A673 (cell line): ENCODE data around the gene CCDC178. TPM values are rescaled to one million over a fixed set of nuclear protein-coding genes. Genes with fewer than 3 reads are reported as not detected.

Experiments
- BruUV-seq: library from RNA; stranded (reverse); fragments of 400-500 nt; replicated peaks from 2 replicates; lab custom pipeline; 2021; lab: Mats Ljungman, UMichigan
- CTCF ChIA-PET: fragments of 300-600 bp; sonication (Branson Sonifier 250); formaldehyde crosslinking; loops from one replicate; lab custom pipeline; 2022; ENCODE audit warnings: antibody characterized with exemption; lab: Charles Lee
- POLR2A ChIA-PET: fragments of 300-600 bp; sonication (Branson Sonifier 250); formaldehyde crosslinking; loops from one replicate; lab custom pipeline; 2022; ENCODE audit warnings: antibody characterized with exemption; ENCODE audit not compliant: low non-redundant PET; lab: Charles Lee
- DNase-seq: peaks from one replicate; pipeline ENCODE4 v3.0.0-alpha.2; 2015; ENCODE audit warnings: low spot score
- H3K27ac ChIP-seq: fragments of 200-600 bp; sonication (generic); 2 replicates; pipeline ENCODE4 v1.5.1; 2016; ENCODE audit warnings: mixed run types, low read depth, mild to moderate bottlenecking, mixed read lengths, antibody characterized with exemption, low read length; ENCODE audit not compliant: poor library complexity, severe bottlenecking
- H3K27me3 ChIP-seq: fragments of 200-600 bp; sonication (generic); replicated peaks from 2 replicates; pipeline ENCODE4 v1.6.1; 2017; ENCODE audit warnings: mixed run types, low read depth, mild to moderate bottlenecking, mixed read lengths, antibody characterized with exemption, low read length; ENCODE audit not compliant: insufficient read depth, poor library complexity
- H3K36me3 ChIP-seq: fragments of 200-600 bp; sonication (generic); 2 replicates; pipeline ENCODE4 v1.6.1; 2016; ENCODE audit warnings: mixed run types, mild to moderate bottlenecking, mixed read lengths, antibody characterized with exemption, low read length; ENCODE audit not compliant: insufficient read depth, poor library complexity, severe bottlenecking
- H3K4me1 ChIP-seq: fragments of 200-600 bp; sonication (generic); 2 replicates; pipeline ENCODE4 v1.6.1; 2017; ENCODE audit warnings: mixed run types, mild to moderate bottlenecking, mixed read lengths, antibody characterized with exemption, low read length; ENCODE audit not compliant: insufficient read depth, poor library complexity, severe bottlenecking
- H3K4me3 ChIP-seq: fragments of 200-600 bp; sonication (generic); 2 replicates; pipeline ENCODE4 v1.5.1; 2016; ENCODE audit warnings: low read depth, mixed run types, mild to moderate bottlenecking, mixed read lengths, low read length; ENCODE audit not compliant: poor library complexity, severe bottlenecking
- H3K9me3 ChIP-seq: fragments of 200-600 bp; sonication (generic); 2 replicates; pipeline ENCODE4 v1.6.1; 2016; ENCODE audit warnings: mixed run types, low read depth, mild to moderate bottlenecking, mixed read lengths, antibody characterized with exemption, low read length; ENCODE audit not compliant: poor library complexity, severe bottlenecking
- EZH2 ChIP-seq: fragments of 200-600 bp; sonication (generic); IDR thresholded peaks from 2 replicates; pipeline ENCODE4 v1.6.1; 2017; ENCODE audit warnings: borderline replicate concordance, low read depth, mild to moderate bottlenecking, mixed read lengths, antibody characterized with exemption, low read length; ENCODE audit not compliant: poor library complexity, severe bottlenecking
- intact Hi-C: fragments of 100-400 bp; cut with micrococcal nuclease; formaldehyde crosslinking; loops from one replicate; pipeline ENCODE4 v1.10.0; 2022; ENCODE audit not compliant: unreplicated experiment
- total RNA-seq: library from RNA; stranded (reverse); gene quantifications from 2 replicates; pipeline ENCODE4 v1.2.3, GENCODE V29; 2021
- TF ChIP-seq, protein P1 (sequence below): fragments of 300-800, 200-600 bp; sonication (generic); conservative IDR thresholded peaks from 2 replicates; pipeline ENCODE4 v1.5.1; 2017; ENCODE audit warnings: low read depth, mild to moderate bottlenecking, antibody characterized with exemption, low read length, moderate library complexity, mixed read lengths

Gene CCDC178
- total RNA-seq, 1 experiment from 2014 or later: not detected

DNA sequence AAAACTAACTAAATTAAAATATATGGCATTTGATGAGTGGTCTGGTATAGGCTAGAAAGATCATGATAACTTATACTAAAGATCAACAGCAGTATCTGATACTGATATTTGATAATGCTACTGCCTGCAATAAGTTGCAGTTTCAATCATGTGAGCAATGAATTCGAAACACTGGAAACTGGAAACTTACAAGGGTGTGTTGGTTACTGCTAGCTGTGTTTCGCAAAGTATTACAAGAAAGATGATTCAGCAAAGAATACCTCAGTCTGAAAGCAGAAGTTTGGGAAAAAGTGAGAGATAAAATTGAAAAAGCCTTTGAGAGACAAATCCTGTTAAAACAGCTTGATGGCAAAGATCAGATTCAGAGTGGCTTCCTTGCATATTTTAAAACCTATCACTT is 294.5 kb downstream of the CCDC178 start:
- Histone ChIP-seq H3K4me3 (no peak overlapping the region), H3K27ac (no peak overlapping the region), H3K36me3 (no peaks in the 10 kb centered on the region), H3K9me3 (no peaks in the 10 kb centered on the region), H3K4me1 (no peaks in the 10 kb centered on the region), H3K27me3 (no peaks in the 10 kb centered on the region)
- TF ChIP-seq, protein P1, sequence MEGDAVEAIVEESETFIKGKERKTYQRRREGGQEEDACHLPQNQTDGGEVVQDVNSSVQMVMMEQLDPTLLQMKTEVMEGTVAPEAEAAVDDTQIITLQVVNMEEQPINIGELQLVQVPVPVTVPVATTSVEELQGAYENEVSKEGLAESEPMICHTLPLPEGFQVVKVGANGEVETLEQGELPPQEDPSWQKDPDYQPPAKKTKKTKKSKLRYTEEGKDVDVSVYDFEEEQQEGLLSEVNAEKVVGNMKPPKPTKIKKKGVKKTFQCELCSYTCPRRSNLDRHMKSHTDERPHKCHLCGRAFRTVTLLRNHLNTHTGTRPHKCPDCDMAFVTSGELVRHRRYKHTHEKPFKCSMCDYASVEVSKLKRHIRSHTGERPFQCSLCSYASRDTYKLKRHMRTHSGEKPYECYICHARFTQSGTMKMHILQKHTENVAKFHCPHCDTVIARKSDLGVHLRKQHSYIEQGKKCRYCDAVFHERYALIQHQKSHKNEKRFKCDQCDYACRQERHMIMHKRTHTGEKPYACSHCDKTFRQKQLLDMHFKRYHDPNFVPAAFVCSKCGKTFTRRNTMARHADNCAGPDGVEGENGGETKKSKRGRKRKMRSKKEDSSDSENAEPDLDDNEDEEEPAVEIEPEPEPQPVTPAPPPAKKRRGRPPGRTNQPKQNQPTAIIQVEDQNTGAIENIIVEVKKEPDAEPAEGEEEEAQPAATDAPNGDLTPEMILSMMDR: no peak
- no peak for TF ChIP-seq EZH2
- BruUV-seq: no TSS peak
- DNase-seq: no peak
- intact Hi-C loops: no loop called here
- CTCF ChIA-PET: no interaction called here
- POLR2A ChIA-PET: no interaction called here

DNA sequence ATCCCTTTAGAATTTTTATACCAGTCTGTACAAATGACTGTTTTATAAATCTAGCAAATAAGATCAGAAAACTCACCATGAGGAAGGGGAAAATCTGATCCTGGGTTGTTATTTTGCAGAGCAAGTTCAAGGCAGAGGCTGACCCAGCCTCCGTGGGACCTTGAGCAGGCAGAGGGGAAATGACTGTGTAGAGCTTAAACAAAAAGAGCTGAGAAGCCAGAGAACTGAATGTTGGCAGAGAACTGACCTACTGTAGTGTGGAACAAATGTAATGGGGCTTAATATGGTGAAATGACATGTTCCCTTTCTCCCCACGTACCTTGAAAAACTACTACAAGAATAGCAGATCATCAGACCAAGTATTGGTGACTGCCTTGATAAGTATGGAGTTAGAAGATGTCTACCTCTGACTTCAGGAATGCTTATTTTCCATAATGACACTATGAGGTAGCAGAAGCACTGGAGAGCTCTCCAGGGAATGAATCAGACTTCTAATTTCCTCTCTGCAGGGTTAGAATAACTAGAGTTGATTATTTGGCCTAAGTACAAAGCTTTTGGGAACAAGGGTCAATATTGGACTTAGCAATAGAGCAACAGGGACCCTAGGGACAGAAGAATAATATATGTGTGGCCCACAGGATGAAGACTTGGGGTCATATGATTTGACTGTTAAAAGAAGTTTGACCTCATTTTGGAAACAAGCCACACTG is 304.4 kb downstream of the CCDC178 start:
- Histone ChIP-seq H3K27ac (no peak overlapping the region), H3K4me1 (no peaks in the 10 kb centered on the region), H3K4me3 (no peak overlapping the region), H3K9me3 (no peaks in the 10 kb centered on the region), H3K27me3 (no peaks in the 10 kb centered on the region), H3K36me3 (no peaks in the 10 kb centered on the region)
- DNase-seq: no peak
- no TSS peak for BruUV-seq
- TF ChIP-seq, protein P1: no peak
- no peak for TF ChIP-seq EZH2
- POLR2A ChIA-PET: no interaction called here
- intact Hi-C loops: no loop called here
- CTCF ChIA-PET: no interaction called here

DNA sequence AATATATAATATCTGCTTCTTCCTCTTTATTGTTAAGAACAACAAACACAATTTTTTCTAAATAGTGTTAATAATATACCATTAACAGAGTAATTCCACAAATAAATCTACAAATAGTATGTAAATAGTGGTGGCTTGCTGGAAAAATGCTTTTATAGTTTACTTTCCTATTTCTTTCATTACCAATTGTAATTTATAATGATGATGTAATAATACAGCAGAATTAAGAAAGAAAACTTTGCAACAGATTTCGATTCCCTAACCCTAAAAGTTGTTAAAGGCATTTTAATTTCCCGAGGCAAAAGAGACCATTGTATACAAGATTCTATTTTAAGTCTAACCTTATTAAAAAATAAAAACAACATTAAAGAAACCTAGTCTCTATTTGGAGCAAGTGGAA is 307.9 kb downstream of the CCDC178 start:
- DNase-seq: no peak
- CTCF ChIA-PET: no interaction called here
- Histone ChIP-seq H3K4me1 (no peaks in the 10 kb centered on the region), H3K4me3 (no peak overlapping the region), H3K27ac (no peak overlapping the region), H3K36me3 (no peaks in the 10 kb centered on the region), H3K9me3 (no peaks in the 10 kb centered on the region), H3K27me3 (no peaks in the 10 kb centered on the region)
- intact Hi-C loops: loop anchor here (5.0 kb wide), 1 partner anchor 50 kb away; no protein-coding TSS in a partner anchor
- no TSS peak for BruUV-seq
- POLR2A ChIA-PET: no interaction called here
- TF ChIP-seq EZH2: no peak
- TF ChIP-seq, protein P1: no peak
